Coronary artery (tissue), 2 donors: ENCODE measurements around the gene JKAMP.

Experiments used
- DNase-seq: peaks from one replicate; pipeline ENCODE4 v3.0.0-alpha.2; 2017; ENCODE audit warnings: low spot score
- H3K27ac ChIP-seq, 2 donors: fragments of 200-600 bp; sonication (generic); one replicate each; pipeline ENCODE4 v1.5.1; 2016 to 2019
- H3K4me3 ChIP-seq: fragments of 200-600 bp; sonication (generic); 2 replicates; pipeline ENCODE4 v1.5.1; 2016; ENCODE audit warnings: mild to moderate bottlenecking, moderate library complexity
- CTCF ChIP-seq: fragments of 200-600 bp; sonication (generic); IDR thresholded peaks from one replicate; pipeline ENCODE4 v1.5.1; 2019; ENCODE audit warnings: antibody characterized with exemption

JKAMP gene

GRCh38 chr14:59492384-59492783 lies 8.1 kb downstream of the JKAMP start:
- no peak for TF ChIP-seq CTCF
- DNase-seq: no peak
- Histone ChIP-seq H3K27ac (no peak overlapping the region), H3K4me3 (no peak overlapping the region)

- no peak overlapping the region for H3K27ac ChIP-seq
These were observed 16.4 kb downstream of the JKAMP start for GRCh38 chr14:59500732-59501131.

GRCh38 chr14:59503256-59503655 lies 18.9 kb downstream of the JKAMP start:
- no peak for TF ChIP-seq CTCF
- DNase-seq: no peak
- no peak overlapping the region for H3K27ac ChIP-seq
- no peak overlapping the region for H3K4me3 ChIP-seq

More at GRCh38 chr14:59500732-59501131, 16.4 kb downstream of the JKAMP start:
- no peak for DNase-seq
- TF ChIP-seq CTCF: no peak
- H3K4me3 ChIP-seq: no peak overlapping the region

- TF ChIP-seq CTCF: peak; percentile 43
- no peak overlapping the region for H3K4me3 ChIP-seq
- no peak overlapping the region for H3K27ac ChIP-seq
- DNase-seq: no peak
These were observed 22.9 kb downstream of the JKAMP start for GRCh38 chr14:59507063-59507751.

GRCh38 chr14:59507752-59508103 lies 23.4 kb downstream of the JKAMP start:
- H3K4me3 ChIP-seq: no peak overlapping the region
- no peak overlapping the region for H3K27ac ChIP-seq
- no peak for TF ChIP-seq CTCF
- DNase-seq: no peak

- TF ChIP-seq CTCF: no peak
- Histone ChIP-seq H3K4me3 (no peak overlapping the region), H3K27ac (no peak overlapping the region)
- DNase-seq: no peak
These were observed 24.8 kb downstream of the JKAMP start for GRCh38 chr14:59509101-59509500.

- TF ChIP-seq CTCF: no peak
These were observed 25.7 kb downstream of the JKAMP start for GRCh38 chr14:59510001-59510400.

More at GRCh38 chr14:59510001-59510400, 25.7 kb downstream of the JKAMP start:
- no peak for DNase-seq
- H3K4me3 ChIP-seq: no peak overlapping the region
- no peak overlapping the region for H3K27ac ChIP-seq
